Measurements from ENCODE around the gene UACA.

UACA gene

DNA sequence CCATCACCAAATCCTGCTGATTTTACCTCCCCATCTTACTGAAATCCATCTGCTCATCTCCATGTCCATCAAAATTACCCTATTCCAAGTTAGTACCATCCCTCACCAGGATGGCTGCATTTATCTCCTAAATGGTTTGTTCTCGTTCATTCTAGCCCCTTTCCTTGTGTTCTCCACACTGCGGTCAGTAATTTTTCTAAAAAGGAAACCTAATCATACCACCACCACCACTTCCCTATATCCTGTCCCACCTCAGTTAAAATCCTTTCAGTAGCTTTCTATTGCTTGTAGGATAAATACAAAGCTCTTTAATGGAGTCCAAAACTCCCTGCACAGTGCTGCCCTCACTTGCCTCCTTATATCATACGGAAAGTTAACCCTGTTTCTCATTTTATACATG lies 51.1 kb downstream of the UACA start:
- DNase-seq (ENCODE audit: low read depth) = no peak

DNA sequence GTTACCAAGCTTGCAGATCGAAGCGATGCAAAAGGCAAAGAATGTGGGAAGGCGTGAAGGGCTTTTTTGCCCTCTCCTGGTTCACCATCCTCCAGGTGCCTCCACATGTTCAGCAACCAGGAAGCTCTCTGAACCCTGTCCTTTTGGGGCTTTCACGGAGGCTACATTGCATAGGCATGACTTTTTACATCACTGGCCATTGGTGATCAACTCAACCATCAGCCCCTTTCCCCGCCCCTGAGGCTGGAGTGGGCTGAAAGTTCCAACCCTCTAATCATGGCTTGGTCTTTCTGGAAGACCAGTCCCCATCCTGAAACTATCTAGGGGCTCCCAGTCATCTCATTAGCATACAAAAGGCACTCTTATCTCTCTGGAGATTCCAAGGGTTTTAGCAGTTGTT lies 52.6 kb downstream of the UACA start:
- DNase-seq (ENCODE audit: low read depth) = no peak

DNA sequence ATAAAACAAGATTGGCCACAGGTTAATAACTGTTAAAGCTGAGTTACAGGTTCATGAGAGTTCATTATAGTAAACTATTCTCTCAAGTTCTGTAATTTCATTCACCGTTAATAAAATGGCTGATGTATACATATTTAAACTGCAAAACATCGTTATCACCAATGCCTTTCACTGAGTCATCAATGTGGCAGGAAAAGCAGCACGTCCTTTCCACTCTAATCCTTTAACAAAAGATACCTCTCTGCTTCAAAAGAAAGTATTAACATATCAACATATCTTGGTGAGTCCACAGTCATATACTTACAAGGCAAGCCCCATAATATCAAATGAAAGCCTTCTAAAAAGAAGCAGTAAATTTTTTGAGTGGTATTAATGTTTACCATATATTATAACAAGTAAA lies 54.5 kb downstream of the UACA start:
- no peak for DNase-seq (ENCODE audit: low read depth)

DNA sequence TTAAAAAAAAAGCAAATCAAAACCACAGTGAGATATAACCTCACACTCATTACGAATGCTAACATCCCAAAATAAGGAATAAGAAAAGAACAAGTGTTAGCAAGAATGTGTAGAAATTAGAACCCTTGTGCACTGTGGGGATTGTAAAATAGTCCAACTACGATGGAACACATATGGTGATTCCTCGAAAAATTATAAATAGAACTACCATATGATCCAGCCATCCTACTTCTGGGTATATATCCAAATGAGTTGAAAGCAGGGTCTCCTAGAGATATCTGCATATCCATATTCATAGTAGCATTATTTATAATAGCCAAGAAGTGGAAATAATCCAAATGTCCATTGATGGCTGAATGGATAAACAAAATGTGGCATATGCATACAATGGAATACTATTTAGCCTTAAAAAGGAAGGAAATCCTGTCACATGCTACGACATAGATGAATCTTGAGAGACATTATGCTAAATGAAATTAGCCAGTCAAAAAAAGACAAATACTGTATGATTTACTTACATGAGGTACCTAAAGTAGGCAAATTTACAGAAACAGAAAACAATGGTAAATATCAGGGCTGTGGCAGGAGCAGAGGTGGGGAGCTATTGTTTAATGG lies 55.6 kb downstream of the UACA start:
- DNase-seq (ENCODE audit: low read depth) = no peak

- no peak for DNase-seq (ENCODE audit: low read depth)
Measured at GRCh38 chr15:70704731-70705130, 58.6 kb downstream of the UACA start.

- DNase-seq (ENCODE audit: low read depth) = no peak
Measured at GRCh38 chr15:70704166-70704565, 59.2 kb downstream of the UACA start.

GRCh38 chr15:70703096-70703878 lies 60.1 kb downstream of the UACA start:
- DNase-seq (ENCODE audit: low read depth) = no peak

- DNase-seq (ENCODE audit: low read depth) = no peak
Measured at GRCh38 chr15:70702584-70702983, 60.8 kb downstream of the UACA start.

DNA sequence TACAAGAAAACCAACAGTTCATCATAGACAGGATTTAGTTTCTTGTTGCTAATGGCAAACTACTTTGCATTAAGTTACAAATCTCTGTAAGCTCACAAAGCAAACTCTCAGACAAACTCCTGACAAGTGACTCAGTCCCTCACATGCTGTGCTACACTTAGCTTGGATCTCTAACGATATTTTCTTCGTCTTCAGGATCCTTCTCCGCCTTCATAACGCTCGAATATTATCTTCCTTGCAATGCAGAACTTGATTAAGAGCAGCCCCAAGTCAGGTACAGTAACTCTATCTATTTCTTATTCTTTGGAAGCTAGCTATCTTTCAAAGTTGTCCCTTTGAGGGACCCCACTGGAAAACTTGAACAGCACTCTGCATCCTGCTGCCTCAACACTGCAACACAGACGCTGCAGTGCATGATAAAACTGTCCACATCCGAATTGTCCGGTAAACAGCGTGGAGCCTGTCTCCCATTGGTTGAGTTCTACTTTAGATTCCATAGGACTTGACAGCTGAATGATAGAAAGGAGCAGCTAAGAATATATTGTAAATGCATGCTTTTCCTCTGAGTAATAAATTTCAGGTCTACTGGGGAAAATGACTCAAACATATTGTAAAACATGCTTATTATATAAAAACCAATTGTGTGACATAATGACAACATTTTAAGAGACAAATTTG lies 61.3 kb downstream of the UACA start:
- no peak for DNase-seq (ENCODE audit: low read depth)

DNA sequence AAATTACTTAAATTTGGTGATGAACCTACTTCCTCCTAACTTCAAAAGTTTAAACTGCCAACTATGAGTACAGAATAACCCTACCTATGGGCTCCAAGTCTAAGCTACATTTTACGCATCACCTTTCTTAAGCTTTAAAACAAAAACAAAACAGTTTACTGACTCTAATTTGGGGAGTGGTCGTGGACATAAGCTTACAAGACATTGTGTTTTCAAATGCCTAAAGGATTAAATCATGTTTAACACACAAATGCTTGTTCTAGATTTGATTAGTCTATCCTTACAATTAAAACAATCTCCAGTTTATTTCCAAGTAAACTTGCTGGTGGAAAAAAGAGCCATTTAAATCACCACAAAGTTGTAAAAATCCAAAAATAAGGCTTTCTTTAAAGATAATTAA lies 62.2 kb downstream of the UACA start:
- no peak for DNase-seq (ENCODE audit: low read depth)

DNA sequence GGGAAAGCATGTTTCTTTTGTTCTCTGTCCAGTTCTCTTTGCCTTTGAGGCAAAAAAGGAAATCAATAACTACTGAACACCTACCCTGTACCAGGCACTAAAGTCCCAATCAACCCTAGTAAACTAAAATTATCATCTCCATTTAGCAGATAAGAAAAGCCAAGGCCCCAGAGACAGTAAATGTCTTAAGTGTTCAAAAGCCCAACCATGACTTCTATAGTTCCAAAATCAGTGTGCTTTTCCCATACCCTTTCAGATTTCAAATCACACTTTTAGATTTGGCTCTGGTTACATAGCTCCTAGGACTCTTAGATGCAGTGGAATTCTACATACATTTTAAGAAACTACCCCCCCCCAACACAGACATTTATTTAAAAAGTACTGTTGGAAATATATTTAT lies 63.5 kb downstream of the UACA start:
- DNase-seq (ENCODE audit: low read depth) = no peak

GRCh38 chr15:70698836-70699390 lies 64.4 kb downstream of the UACA start:
- DNase-seq (ENCODE audit: low read depth) = no peak

GRCh38 chr15:70698426-70698825 lies 64.9 kb downstream of the UACA start:
- DNase-seq (ENCODE audit: low read depth) = no peak

- no peak for DNase-seq (ENCODE audit: low read depth)
Measured at GRCh38 chr15:70690491-70691276, 72.7 kb downstream of the UACA start.

GRCh38 chr15:70690021-70690420 lies 73.3 kb downstream of the UACA start:
- DNase-seq (ENCODE audit: low read depth) = no peak

DNA sequence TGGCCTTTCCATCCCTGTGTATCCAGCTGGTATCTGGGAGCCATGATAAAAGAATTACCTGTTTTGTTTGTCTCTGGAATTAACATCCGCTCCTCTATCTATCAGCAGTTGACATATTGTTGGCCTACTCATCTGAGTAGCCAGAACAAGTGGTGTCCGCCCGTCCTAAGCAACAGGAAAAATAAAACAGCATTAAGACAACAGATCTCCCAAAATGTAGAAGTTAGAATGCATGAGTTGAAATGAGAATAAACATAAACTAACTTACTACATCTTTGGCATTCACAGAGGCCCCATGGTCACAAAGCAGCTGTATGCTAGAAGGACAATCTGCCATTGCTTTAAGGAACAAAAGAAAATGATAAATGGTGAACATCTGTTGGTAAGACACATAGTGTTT lies 75.9 kb downstream of the UACA start:
- DNase-seq (ENCODE audit: low read depth) = no peak

- no peak for DNase-seq (ENCODE audit: low read depth)
Measured at GRCh38 chr15:70680817-70681216, 82.5 kb downstream of the UACA start.

DNA sequence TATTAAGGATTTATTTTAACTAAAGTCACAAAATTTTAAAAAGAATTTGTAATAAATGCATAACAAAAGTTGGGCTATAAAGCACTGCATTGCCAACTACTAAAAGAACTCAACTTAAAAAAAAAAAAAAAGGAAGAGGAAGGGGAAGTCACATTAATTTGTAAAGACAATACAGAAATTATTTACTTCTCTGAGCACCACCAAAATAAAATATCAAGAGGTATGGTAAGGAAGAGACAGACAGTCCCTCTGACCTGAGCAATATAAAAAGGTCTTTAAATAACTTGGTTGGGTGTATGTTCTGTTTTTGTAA lies 83.5 kb downstream of the UACA start:
- no peak for DNase-seq (ENCODE audit: low read depth)

- no peak for DNase-seq (ENCODE audit: low read depth)
Measured at GRCh38 chr15:70672081-70672480, 91.3 kb downstream of the UACA start.

- no peak for DNase-seq (ENCODE audit: low read depth)
Measured at GRCh38 chr15:70670680-70671079, 92.7 kb downstream of the UACA start.

GRCh38 chr15:70669966-70670658 lies 93.2 kb downstream of the UACA start:
- DNase-seq (ENCODE audit: low read depth) = no peak

Data from stimulated activated CD8-positive, alpha-beta memory T cell treated with anti-CD3 and anti-CD28 coated beads, Interleukin-15, amount 100 ng/mL, for 24 hours (primary cell).